HG02798 (cell line): Measurements from ENCODE around the gene NFASC.

Experiments used
- ATAC-seq: cut with Tn5 transposase; IDR thresholded peaks from one replicate; pipeline ENCODE4 v1.9.1; 2021; ENCODE audit warnings: mild to moderate bottlenecking; ENCODE audit not compliant: unreplicated experiment, poor library complexity

The NFASC gene

GRCh38 chr1:204976646-204977045 is 106.0 kb downstream of the NFASC start:
- no peak for ATAC-seq

GRCh38 chr1:204977318-204977717 is 106.7 kb downstream of the NFASC start:
- no peak for ATAC-seq

- ATAC-seq, result no peak
Observed at GRCh38 chr1:204978782-204979181, 108.1 kb downstream of the NFASC start.

GRCh38 chr1:204979306-204979705 is 108.6 kb downstream of the NFASC start:
- no peak for ATAC-seq

GRCh38 chr1:204979891-204980649 is 109.4 kb downstream of the NFASC start:
- ATAC-seq, result no peak

GRCh38 chr1:204980840-204981405 is 110.3 kb downstream of the NFASC start:
- no peak for ATAC-seq

- ATAC-seq, result no peak
Observed at GRCh38 chr1:204983136-204983535, 112.5 kb downstream of the NFASC start.

GRCh38 chr1:204983881-204984280 is 113.2 kb downstream of the NFASC start:
- no peak for ATAC-seq

- ATAC-seq, result no peak
Observed at GRCh38 chr1:204984499-204984898, 113.8 kb downstream of the NFASC start.

GRCh38 chr1:204986181-204986580 is 115.5 kb downstream of the NFASC start:
- no peak for ATAC-seq

- ATAC-seq, result no peak
Observed at GRCh38 chr1:204987689-204988088, 117.0 kb downstream of the NFASC start.

- no peak for ATAC-seq
Observed at GRCh38 chr1:204988196-204988595, 117.5 kb downstream of the NFASC start.

GRCh38 chr1:204989266-204990058 is 118.8 kb downstream of the NFASC start:
- no peak for ATAC-seq

- ATAC-seq, result no peak
Observed at GRCh38 chr1:204990059-204990664, 119.5 kb downstream of the NFASC start.

- no peak for ATAC-seq
Observed at GRCh38 chr1:204990721-204991341, 120.2 kb downstream of the NFASC start.

GRCh38 chr1:204991342-204991844 is 120.7 kb downstream of the NFASC start:
- ATAC-seq, result no peak

GRCh38 chr1:204992201-204992997 is 121.7 kb downstream of the NFASC start:
- no peak for ATAC-seq

GRCh38 chr1:204992998-204993314 is 122.3 kb downstream of the NFASC start:
- ATAC-seq, result no peak

- ATAC-seq, result no peak
Observed at GRCh38 chr1:204994086-204994862, 123.6 kb downstream of the NFASC start.
